ENCODE results near the gene CNTNAP3. TPM values are rescaled to one million over a fixed set of nuclear protein-coding genes. Genes with fewer than 3 reads are reported as not detected.
"Not testable (repeated sequence)": the region's sequence is repeated elsewhere in the genome, so short reads cannot be mapped to it uniquely, and the experiment has no call there.

The CNTNAP3 gene
- total RNA-seq, 1 experiment from 2014 or later, result not detected

DNA sequence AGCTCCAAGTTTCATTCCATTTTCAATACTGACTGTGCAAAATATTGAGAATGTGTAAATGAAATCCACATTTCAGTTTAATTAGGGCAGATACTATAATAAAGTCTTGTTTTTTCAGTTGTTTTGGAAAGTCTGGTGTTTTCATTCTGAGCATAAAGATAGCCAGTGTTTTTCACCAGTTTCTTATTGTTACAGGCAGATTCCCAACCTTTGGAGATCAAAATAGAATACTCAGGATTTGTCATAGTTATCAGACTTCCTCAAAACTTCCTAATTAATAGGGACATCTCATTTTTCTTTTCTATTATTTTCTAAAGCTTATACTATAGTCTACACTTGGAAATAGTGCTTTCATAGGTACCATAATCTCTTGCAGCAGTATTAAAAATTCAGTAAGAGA is 176.2 kb downstream of the CNTNAP3 start:
- H3K27ac Mint-ChIP-seq (ENCODE audit: unreplicated experiment); H3K36me3 ChIP-seq (ENCODE audit: control insufficient read depth, insufficient read depth, low read length); POLR2A ChIA-PET; H3K4me1 ChIP-seq; BruUV-seq (replicated peaks); CTCF ChIA-PET; H3K27me3 Mint-ChIP-seq (ENCODE audit: insufficient read depth, unreplicated experiment); H3K4me1 Mint-ChIP-seq (ENCODE audit: low read depth, unreplicated experiment); H3K4me3 ChIP-seq (ENCODE audit: low read depth, low read length); H3K4me3 Mint-ChIP-seq (ENCODE audit: unreplicated experiment); intact Hi-C loops (cut with micrococcal nuclease; ENCODE audit: unreplicated experiment); H3K36me3 Mint-ChIP-seq (ENCODE audit: insufficient read depth, unreplicated experiment); H3K9me3 ChIP-seq; H3K9me3 Mint-ChIP-seq (ENCODE audit: unreplicated experiment); DNase-seq; H3K27me3 ChIP-seq (replicated peaks; ENCODE audit: control insufficient read depth, insufficient read depth, low read length): not testable (repeated sequence)

- Histone ChIP-seq H3K4me1 (no peaks in the 10 kb centered on the region), H3K9me3 (no peaks in the 10 kb centered on the region), H3K36me3 (ENCODE audit: control insufficient read depth, insufficient read depth, low read length) (no peaks in the 10 kb centered on the region), H3K27me3 (replicated peaks; ENCODE audit: control insufficient read depth, insufficient read depth, low read length) (no peaks in the 10 kb centered on the region), H3K4me3 (ENCODE audit: low read depth, low read length) (no peak overlapping the region)
- no peaks in the 10 kb centered on the region for H3K36me3 Mint-ChIP-seq (ENCODE audit: insufficient read depth, unreplicated experiment)
- no peak for DNase-seq
- ChIA-PET CTCF (no interaction called here), POLR2A (no interaction called here)
- no peaks in the 10 kb centered on the region for H3K4me1 Mint-ChIP-seq (ENCODE audit: low read depth, unreplicated experiment)
- no peaks in the 10 kb centered on the region for H3K9me3 Mint-ChIP-seq (ENCODE audit: unreplicated experiment)
- no TSS peak for BruUV-seq (replicated peaks)
- H3K27me3 Mint-ChIP-seq (ENCODE audit: insufficient read depth, unreplicated experiment), result peaks cover 4% of the 10 kb centered on the region
- no peak overlapping the region for H3K4me3 Mint-ChIP-seq (ENCODE audit: unreplicated experiment)
- TF ChIP-seq, protein P1, sequence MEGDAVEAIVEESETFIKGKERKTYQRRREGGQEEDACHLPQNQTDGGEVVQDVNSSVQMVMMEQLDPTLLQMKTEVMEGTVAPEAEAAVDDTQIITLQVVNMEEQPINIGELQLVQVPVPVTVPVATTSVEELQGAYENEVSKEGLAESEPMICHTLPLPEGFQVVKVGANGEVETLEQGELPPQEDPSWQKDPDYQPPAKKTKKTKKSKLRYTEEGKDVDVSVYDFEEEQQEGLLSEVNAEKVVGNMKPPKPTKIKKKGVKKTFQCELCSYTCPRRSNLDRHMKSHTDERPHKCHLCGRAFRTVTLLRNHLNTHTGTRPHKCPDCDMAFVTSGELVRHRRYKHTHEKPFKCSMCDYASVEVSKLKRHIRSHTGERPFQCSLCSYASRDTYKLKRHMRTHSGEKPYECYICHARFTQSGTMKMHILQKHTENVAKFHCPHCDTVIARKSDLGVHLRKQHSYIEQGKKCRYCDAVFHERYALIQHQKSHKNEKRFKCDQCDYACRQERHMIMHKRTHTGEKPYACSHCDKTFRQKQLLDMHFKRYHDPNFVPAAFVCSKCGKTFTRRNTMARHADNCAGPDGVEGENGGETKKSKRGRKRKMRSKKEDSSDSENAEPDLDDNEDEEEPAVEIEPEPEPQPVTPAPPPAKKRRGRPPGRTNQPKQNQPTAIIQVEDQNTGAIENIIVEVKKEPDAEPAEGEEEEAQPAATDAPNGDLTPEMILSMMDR (IDR thresholded peaks at IDR 0.05; ENCODE audit: insufficient read depth in 1 of 2, low read depth in 1 of 2, low read length in 1 of 2, severe bottlenecking in 1 of 2, unreplicated experiment in 1 of 2), result no peak
- no peak overlapping the region for H3K27ac Mint-ChIP-seq (ENCODE audit: unreplicated experiment)
- intact Hi-C loops (cut with micrococcal nuclease; ENCODE audit: unreplicated experiment), result no loop called here
These were observed 179.8 kb downstream of the CNTNAP3 start for GRCh38 chr9:39108145-39108544.

DNA sequence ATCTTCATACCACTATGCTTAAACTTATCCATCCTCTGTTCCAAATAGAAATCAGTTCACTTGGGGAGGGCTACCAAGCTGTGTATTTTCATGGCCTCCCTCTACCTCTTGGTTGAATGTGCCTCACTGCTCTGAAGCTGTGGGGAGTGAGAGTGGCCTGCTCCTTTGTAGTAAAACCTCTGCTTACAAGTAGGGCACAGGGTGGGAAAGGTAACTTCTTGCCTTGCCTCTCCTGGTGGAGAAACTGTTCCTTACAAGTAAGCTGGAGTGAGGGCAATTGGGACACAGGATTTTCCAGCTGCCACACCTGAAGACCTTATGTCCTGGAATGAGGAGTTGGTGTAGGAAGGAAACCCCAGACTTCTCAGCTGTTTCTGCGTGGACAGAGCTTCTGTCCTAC is 190.8 kb downstream of the CNTNAP3 start:
- POLR2A ChIA-PET; DNase-seq; H3K4me1 ChIP-seq; H3K27ac Mint-ChIP-seq (ENCODE audit: unreplicated experiment); H3K9me3 Mint-ChIP-seq (ENCODE audit: unreplicated experiment); H3K4me3 ChIP-seq (ENCODE audit: low read depth, low read length); BruUV-seq (replicated peaks); H3K4me3 Mint-ChIP-seq (ENCODE audit: unreplicated experiment); intact Hi-C loops (cut with micrococcal nuclease; ENCODE audit: unreplicated experiment); H3K27me3 ChIP-seq (replicated peaks; ENCODE audit: control insufficient read depth, insufficient read depth, low read length); CTCF ChIA-PET; H3K4me1 Mint-ChIP-seq (ENCODE audit: low read depth, unreplicated experiment); H3K36me3 Mint-ChIP-seq (ENCODE audit: insufficient read depth, unreplicated experiment); H3K9me3 ChIP-seq; H3K27me3 Mint-ChIP-seq (ENCODE audit: insufficient read depth, unreplicated experiment); H3K36me3 ChIP-seq (ENCODE audit: control insufficient read depth, insufficient read depth, low read length): not testable (repeated sequence)

DNA sequence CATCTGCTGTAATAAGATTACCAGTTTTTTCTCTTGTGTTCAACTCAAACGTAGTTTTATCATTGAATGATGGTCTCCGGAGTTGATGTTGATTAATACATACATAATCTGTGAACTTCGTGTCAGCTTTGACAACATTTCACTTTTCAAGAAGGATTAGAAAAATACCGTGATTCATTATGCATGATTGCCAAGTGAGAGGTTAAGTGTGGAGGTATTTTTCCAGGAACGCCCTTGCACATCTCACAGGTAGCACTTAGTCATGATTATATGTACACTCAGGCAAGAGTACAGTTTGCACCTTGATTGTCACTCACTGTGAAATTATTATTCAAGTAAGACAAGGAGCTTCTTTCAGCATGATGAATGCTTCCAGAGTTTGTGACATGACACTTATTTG is 202.7 kb downstream of the CNTNAP3 start:
- H3K4me1 ChIP-seq; H3K27me3 ChIP-seq (replicated peaks; ENCODE audit: control insufficient read depth, insufficient read depth, low read length); H3K9me3 Mint-ChIP-seq (ENCODE audit: unreplicated experiment); H3K27ac Mint-ChIP-seq (ENCODE audit: unreplicated experiment); H3K27me3 Mint-ChIP-seq (ENCODE audit: insufficient read depth, unreplicated experiment); DNase-seq; H3K4me3 ChIP-seq (ENCODE audit: low read depth, low read length); H3K9me3 ChIP-seq; POLR2A ChIA-PET; CTCF ChIA-PET; H3K36me3 ChIP-seq (ENCODE audit: control insufficient read depth, insufficient read depth, low read length); H3K4me1 Mint-ChIP-seq (ENCODE audit: low read depth, unreplicated experiment); H3K4me3 Mint-ChIP-seq (ENCODE audit: unreplicated experiment); BruUV-seq (replicated peaks); H3K36me3 Mint-ChIP-seq (ENCODE audit: insufficient read depth, unreplicated experiment); intact Hi-C loops (cut with micrococcal nuclease; ENCODE audit: unreplicated experiment): not testable (repeated sequence)

GRCh38 chr9:39082574-39082973 is 205.4 kb downstream of the CNTNAP3 start:
- H3K36me3 ChIP-seq (ENCODE audit: control insufficient read depth, insufficient read depth, low read length); CTCF ChIA-PET; H3K36me3 Mint-ChIP-seq (ENCODE audit: insufficient read depth, unreplicated experiment); H3K9me3 Mint-ChIP-seq (ENCODE audit: unreplicated experiment); POLR2A ChIA-PET; H3K4me3 Mint-ChIP-seq (ENCODE audit: unreplicated experiment); H3K9me3 ChIP-seq; H3K4me1 Mint-ChIP-seq (ENCODE audit: low read depth, unreplicated experiment); H3K27me3 Mint-ChIP-seq (ENCODE audit: insufficient read depth, unreplicated experiment); H3K4me3 ChIP-seq (ENCODE audit: low read depth, low read length); H3K27ac Mint-ChIP-seq (ENCODE audit: unreplicated experiment); H3K27me3 ChIP-seq (replicated peaks; ENCODE audit: control insufficient read depth, insufficient read depth, low read length); H3K4me1 ChIP-seq; intact Hi-C loops (cut with micrococcal nuclease; ENCODE audit: unreplicated experiment); DNase-seq; BruUV-seq (replicated peaks): not testable (repeated sequence)

GRCh38 chr9:39080081-39080480 is 207.9 kb downstream of the CNTNAP3 start:
- H3K4me1 Mint-ChIP-seq (ENCODE audit: low read depth, unreplicated experiment); H3K4me3 Mint-ChIP-seq (ENCODE audit: unreplicated experiment); H3K27me3 ChIP-seq (replicated peaks; ENCODE audit: control insufficient read depth, insufficient read depth, low read length); H3K27ac Mint-ChIP-seq (ENCODE audit: unreplicated experiment); DNase-seq; H3K36me3 Mint-ChIP-seq (ENCODE audit: insufficient read depth, unreplicated experiment); CTCF ChIA-PET; H3K4me3 ChIP-seq (ENCODE audit: low read depth, low read length); H3K9me3 ChIP-seq; H3K27me3 Mint-ChIP-seq (ENCODE audit: insufficient read depth, unreplicated experiment); H3K9me3 Mint-ChIP-seq (ENCODE audit: unreplicated experiment); intact Hi-C loops (cut with micrococcal nuclease; ENCODE audit: unreplicated experiment); H3K36me3 ChIP-seq (ENCODE audit: control insufficient read depth, insufficient read depth, low read length); H3K4me1 ChIP-seq; POLR2A ChIA-PET; BruUV-seq (replicated peaks): not testable (repeated sequence)

Measured in Caco-2 (cell line).